Sigmoid colon (tissue), 4 donors: Measurements from ENCODE around the gene MTSS2.

Experiments
- EP300 ChIP-seq, 4 donors: sonication (generic); formaldehyde crosslinking; IDR thresholded peaks; one replicate each; pipeline ENCODE4 v1.6.1; 2017; ENCODE audit warnings: antibody characterized with exemption in 4 of 4
- POLR2AphosphoS5 ChIP-seq, 4 donors: sonication (generic); formaldehyde crosslinking; IDR thresholded peaks; one replicate each; pipeline ENCODE4 v1.6.1; 2017; ENCODE audit warnings: antibody characterized with exemption in 4 of 4
- TF ChIP-seq, protein P1 (sequence below), 4 experiments: fragments of 450-650 bp in 3 of 4; fragments of 200-600 bp in 1 of 4; IDR thresholded peaks; one replicate each; pipeline ENCODE4 v1.5.1; 2016 to 2019; ENCODE audit warnings: antibody characterized with exemption in 4 of 4, mild to moderate bottlenecking in 3 of 4, moderate library complexity in 2 of 4

DNA sequence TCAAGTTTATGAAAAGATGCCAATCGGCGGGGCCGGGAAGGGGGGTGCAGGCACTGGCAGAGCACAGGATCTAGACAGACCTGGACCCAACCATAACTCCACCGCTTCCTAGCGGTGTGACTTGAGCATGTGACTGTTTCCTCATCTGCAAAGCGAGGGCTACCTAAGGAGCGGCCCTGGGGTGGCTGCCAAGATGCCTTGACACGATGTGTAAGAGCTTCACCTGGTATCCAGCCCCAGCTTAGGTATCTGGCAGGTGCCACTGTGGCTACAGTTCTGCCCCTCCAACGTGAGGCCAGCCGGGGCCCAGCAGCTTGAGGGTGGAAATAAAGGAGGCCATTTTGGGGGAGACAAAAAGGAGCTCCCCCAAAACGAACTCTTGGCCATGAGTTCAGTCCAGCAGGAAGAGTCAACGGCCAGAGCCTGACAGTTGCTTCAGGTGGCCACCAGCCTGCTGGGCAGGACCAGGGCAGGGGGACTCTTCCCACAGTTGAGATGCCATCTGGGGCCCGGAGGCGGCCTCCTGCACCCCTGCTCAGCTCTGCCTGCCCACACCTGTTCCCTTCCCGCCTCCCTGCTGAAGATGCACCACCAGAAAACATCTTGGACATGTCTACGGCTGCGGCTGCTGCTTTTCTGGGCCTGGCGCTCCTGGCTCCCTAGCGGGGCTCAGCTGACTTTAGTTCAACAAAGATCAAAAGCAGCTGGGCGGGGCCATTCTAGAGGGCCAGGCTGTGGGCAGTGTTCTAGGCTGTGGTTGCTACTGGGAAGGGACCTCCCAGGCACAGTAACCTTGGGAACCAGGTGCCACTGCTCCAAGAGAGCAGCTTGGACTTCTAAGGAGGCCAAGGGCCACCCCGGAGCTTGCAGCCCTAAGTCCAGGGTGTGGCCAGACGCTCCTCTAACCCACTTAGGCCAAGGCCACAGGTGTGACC is 3.4 kb upstream of the MTSS2 start:
- TF ChIP-seq, protein P1, sequence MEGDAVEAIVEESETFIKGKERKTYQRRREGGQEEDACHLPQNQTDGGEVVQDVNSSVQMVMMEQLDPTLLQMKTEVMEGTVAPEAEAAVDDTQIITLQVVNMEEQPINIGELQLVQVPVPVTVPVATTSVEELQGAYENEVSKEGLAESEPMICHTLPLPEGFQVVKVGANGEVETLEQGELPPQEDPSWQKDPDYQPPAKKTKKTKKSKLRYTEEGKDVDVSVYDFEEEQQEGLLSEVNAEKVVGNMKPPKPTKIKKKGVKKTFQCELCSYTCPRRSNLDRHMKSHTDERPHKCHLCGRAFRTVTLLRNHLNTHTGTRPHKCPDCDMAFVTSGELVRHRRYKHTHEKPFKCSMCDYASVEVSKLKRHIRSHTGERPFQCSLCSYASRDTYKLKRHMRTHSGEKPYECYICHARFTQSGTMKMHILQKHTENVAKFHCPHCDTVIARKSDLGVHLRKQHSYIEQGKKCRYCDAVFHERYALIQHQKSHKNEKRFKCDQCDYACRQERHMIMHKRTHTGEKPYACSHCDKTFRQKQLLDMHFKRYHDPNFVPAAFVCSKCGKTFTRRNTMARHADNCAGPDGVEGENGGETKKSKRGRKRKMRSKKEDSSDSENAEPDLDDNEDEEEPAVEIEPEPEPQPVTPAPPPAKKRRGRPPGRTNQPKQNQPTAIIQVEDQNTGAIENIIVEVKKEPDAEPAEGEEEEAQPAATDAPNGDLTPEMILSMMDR (IDR thresholded peaks at IDR 0.05): no peak
- TF ChIP-seq EP300 (IDR thresholded peaks at IDR 0.05): peak in 1 of 4 donors; percentile 40
- TF ChIP-seq POLR2AphosphoS5 (IDR thresholded peaks at IDR 0.05): peak; percentile 43 to 60 (median 48)
